NCI-H2081 (cell line): Measurements from ENCODE around the gene AIG1.

Source experiments
- DNase-seq, 2 experiments: peaks; one replicate each; lab custom pipeline; 2025; lab: John Stamatoyannopoulos, UW

Gene AIG1

GRCh38 chr6:143195349-143195845 lies 134.7 kb downstream of the AIG1 start:
- DNase-seq, result no peak

DNA sequence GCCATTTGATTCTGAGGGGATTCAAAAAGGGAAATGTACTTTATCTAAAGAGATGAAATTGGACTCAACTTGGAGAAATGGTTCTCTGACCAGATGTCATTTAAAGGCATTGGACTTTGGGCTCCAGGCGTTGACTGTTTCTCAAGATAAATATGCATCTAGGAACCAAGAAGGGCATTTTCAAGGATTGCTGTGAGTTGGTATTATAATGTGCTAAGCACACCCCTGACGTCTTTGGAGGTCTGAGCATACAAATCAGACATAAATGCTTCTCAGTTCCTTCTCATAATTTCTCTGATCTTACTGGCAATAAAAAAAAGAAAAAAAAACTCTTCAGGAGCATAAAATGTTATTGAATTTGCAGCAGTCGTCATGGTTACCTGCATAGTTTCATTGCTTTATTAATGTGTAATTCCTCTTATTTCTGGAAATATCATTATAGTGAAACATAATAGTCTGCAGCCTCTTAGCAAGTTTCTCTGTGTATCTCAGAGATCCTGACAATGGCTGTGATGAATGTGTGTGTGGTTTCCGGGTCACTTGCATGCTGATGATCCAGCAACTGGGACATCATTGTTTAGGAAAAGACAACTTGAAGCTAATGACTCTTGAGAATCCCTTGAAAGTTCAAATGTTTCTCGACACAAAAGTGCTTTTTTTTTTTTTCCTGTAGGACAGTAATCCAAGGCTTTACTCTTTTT lies 136.0 kb downstream of the AIG1 start:
- no peak for DNase-seq

DNA sequence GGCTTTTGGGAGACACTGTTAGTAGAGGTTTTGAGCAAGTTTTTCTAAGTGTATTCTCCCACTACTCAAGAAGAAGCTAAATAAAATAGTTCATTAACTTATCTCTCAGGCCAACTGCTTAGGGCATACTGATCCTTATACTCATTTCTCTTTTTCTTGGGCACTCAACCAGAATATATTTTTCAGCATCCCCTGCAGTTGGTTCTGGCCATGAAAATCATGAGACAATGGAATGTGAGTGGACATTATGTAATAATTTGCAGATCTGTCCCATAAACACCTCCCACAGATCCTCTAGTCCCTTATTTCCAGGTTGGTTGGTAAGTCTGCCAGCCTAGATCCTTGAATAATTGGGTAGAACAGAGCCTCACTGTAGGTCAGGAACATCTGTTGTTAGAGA lies 136.7 kb downstream of the AIG1 start:
- no peak for DNase-seq

DNA sequence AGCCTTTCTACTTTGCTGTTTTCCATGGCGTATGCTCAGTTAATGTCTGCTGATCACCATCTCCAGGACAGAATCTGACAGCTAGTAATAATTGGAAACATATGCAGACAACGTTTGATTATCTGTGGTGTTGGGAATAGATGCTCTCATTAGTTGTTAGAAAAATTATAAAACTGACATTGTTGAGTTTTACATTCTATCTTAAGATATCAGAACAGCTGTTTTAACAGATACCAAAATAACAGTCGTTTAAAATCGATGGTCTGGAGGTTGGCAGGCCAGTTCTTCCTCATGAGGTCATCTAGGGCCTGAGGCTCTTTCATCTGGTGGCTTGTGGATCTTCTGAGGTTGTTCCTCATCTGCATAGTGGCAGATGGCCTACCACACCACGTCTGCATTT lies 137.6 kb downstream of the AIG1 start:
- no peak for DNase-seq

DNA sequence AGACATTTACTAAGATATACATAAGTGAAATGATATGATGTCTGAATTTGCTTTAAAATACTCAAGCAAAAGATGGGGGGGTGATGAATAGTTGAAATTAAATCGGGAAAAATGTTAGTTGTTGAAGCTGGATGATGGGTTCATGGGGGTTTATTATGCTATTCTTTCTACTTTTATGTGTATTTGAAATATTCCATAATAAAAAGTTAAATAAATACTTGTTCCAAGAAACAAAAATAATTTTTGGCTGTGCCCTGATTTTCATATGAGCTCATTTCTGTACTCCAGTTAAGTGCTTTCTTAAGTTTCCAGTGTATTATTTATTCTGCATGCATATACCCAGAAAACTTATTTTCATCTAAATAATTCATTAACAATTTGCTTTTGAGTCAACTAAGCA lies 138.6 kb downstream of the AIG1 start:
- DNase-seq, result no peak

GRCh38 chr6:143200167-143200770 lies 139.6 kb downstream of the AIG1 start:
- DNase-seq, result no peak

GRCh38 chr6:143204045-143204444 lies 143.4 kb downstream of the AIG1 start:
- no peak for DNase-seq

GRCh38 chr6:143205131-143205535 lies 144.4 kb downstream of the AIG1 start:
- DNase-seq, result no peak

- no peak for DNase-seq
Observed at GRCh38 chr6:143205585-143205984, 144.9 kb downstream of the AIG1 start.

DNA sequence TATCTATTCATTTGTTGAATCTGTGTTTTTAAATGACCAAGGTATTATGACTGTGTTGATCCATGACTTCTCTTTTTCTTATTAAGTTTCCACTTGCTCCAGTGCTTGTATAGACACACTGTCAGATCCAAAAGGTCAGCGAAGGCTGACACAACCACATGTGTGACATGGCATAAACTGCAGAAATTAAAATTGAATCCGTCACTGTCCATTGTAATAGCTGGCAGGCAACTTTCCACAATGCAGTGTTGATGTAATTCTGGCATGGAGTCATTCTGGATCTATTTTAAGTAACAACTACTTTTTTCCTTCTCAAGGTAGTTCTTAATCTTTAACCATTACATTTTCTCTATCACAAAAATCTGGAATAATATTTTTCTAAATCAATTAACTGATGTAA lies 145.3 kb downstream of the AIG1 start:
- DNase-seq, result no peak

- DNase-seq, result no peak
Observed at GRCh38 chr6:143206550-143206949, 145.9 kb downstream of the AIG1 start.

GRCh38 chr6:143210420-143210819 lies 149.7 kb downstream of the AIG1 start:
- no peak for DNase-seq

DNA sequence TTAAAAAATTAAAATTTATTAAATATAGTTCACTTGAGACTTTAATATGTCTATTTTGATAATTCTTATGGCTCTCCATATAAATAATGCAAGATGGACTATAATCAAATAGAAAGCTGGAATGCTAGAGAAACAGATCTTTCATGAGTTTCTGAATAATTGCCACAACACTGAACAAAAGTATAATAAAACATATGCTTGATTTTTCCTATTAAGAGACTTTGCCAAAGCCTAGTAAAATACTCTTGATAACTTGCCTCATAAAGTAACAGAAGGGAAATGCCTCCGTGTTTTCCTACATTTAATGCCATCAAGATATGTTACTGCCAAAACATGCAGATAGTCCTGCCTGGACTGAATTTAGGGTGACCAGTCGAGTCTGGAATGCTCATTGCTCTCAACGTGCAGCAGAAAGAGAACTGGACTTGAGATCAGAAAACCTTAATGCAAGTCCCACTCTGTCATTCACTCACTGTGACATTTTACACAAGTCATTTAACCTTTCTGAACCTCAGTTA lies 153.2 kb downstream of the AIG1 start:
- DNase-seq, result no peak

GRCh38 chr6:143215363-143215762 lies 154.7 kb downstream of the AIG1 start:
- no peak for DNase-seq

DNA sequence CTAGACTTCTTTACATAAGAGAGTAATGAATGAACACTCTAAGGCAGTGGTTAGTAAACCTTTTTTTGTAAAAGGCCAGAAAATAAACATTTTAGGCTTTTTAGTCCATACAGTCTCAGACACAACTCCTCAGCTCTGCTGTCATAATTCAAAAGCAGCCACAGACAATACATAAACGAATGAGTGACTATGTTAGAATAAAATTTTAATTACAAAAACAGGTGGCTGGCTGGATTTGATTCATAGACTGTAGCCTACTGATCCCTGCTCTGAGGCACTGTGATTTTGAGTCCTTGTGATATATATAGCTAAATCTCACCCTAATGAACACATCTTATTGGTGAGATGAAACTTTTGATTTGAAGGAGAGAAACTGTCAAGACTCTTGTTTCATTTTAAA lies 155.1 kb downstream of the AIG1 start:
- no peak for DNase-seq

DNA sequence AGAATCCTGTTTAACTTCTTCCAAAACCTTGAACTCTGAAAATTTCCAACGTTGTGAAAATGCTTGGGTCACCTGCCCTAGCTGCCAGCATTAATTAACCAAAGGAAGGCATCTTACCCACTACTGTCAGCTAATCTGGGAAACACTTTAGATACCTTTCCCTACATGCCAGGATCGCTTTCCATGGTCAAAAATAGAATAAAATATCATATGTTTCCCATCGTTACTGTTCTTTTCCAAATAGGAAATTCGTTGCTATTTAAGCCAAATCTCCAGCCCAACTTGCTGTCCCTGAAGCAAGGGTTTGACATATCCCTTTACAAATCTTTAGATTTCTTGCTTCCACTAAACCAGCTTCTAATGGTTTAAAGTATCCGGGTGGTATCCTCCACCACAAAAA lies 157.5 kb downstream of the AIG1 start:
- DNase-seq, result no peak

DNA sequence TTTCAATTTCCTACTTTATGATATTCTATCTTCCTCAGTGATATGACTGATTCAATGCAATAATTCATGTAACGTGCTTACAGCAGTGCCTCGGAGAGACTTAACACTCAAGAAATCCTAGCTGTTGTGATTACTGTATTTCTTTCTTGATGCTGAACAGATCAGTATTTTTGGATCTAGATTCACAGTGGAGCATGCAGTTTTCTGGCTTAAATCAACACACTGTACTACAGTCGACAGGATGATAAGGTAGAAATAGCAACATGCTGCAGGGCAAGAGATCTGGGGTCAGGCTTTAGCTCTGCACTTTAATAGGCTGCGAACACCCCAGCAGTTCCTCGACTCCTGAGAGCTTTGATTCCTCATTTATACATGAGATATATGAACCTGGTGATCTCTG lies 161.0 kb downstream of the AIG1 start:
- no peak for DNase-seq

DNA sequence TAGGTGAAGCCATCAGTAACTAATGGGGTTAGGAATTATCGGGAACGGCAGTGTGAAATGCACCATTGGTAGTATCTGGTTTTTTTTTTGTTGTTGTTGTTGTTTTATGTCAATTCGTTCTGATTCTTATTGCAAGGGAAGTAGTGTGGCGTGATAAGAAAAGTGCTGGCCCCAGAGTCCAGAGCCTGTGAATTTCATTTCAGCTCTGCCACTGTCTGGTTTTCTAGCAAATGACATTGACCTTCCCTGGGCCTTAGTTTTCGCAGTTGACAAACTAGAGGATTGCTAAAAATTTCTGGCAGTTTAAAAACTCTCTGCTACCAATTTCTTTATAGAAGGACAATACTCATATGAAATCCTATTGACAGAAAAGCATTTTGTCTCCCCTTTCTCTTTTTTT lies 161.6 kb downstream of the AIG1 start:
- DNase-seq, result no peak

GRCh38 chr6:143222801-143223231 lies 162.1 kb downstream of the AIG1 start:
- no peak for DNase-seq

DNA sequence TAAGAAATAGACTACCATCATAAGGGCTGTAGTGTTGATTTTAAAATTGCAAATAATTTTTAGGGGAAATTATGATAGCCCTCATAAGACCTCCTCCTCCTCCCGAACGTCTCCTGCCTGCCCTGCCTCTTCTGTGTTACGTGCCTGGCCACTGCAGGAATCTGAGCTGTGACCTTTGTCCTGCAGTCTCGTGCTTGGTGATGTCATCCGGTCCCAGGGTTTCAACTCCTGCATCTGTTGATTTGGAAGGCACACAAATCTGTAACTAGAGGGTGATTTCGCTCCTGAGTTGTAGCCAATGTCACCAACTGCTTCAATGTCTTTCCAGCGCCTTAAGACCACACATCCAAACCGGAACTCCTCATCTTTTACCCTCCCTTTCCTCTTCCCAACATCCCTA lies 163.2 kb downstream of the AIG1 start:
- DNase-seq, result no peak

GRCh38 chr6:143224516-143224915 lies 163.8 kb downstream of the AIG1 start:
- DNase-seq, result no peak

- no peak for DNase-seq
Observed at GRCh38 chr6:143225929-143226328, 165.2 kb downstream of the AIG1 start.

DNA sequence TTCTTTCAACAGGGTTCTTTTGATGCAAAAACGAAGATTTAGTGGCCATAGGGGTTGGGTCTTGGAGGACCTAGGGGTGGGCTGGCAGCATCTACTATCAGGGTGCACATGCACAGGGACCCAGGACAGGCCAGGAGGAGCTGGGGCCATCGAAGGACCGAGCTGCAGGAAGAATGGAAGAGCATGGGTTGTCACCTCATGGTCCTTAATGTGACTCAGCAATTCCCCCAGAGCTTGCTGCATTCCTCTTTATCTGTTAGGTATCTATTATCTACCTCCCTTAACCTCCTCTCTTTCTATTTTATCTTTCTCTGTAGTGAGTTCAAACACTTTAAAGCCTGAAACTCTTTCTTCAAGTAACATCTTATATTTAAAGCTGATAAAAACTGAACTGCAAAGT lies 167.0 kb downstream of the AIG1 start:
- DNase-seq, result no peak

- DNase-seq, result no peak
Observed at GRCh38 chr6:143229400-143229799, 168.7 kb downstream of the AIG1 start.
